Measurements from ENCODE around the gene WAS. TPM values are rescaled to one million over a fixed set of nuclear protein-coding genes. Genes with fewer than 3 reads are reported as not detected.

WAS gene
- total RNA-seq, 1 experiment from 2014 or later: 0.24 TPM

DNA sequence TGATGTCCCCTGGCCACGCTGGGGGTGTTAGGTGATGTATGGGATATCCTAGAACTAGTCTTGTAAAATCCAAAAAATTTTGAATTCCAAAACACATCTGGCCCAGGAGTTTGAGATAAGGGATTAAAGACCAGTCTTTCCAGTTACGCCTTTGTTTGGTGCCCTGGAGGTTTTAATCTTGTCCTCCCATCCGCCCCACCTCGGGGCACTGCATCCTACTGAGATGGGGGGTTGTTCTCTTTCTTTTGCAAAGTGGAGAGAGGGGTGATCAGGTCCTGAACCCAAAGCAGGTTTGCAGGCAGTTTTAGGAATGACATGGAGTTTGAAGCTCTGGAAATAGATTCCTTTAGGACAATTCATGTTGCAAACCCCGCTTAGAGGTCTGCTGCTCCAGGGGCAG lies 14.7 kb downstream of the WAS start:
- no peak overlapping the region for H4K5ac ChIP-seq (ENCODE audit: insufficient read length, low read depth, low read length)
- no peak overlapping the region for H3T11ph ChIP-seq (ENCODE audit: low read length)
- TF ChIP-seq, protein P1, sequence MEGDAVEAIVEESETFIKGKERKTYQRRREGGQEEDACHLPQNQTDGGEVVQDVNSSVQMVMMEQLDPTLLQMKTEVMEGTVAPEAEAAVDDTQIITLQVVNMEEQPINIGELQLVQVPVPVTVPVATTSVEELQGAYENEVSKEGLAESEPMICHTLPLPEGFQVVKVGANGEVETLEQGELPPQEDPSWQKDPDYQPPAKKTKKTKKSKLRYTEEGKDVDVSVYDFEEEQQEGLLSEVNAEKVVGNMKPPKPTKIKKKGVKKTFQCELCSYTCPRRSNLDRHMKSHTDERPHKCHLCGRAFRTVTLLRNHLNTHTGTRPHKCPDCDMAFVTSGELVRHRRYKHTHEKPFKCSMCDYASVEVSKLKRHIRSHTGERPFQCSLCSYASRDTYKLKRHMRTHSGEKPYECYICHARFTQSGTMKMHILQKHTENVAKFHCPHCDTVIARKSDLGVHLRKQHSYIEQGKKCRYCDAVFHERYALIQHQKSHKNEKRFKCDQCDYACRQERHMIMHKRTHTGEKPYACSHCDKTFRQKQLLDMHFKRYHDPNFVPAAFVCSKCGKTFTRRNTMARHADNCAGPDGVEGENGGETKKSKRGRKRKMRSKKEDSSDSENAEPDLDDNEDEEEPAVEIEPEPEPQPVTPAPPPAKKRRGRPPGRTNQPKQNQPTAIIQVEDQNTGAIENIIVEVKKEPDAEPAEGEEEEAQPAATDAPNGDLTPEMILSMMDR (conservative IDR thresholded peaks at IDR 0.05): no peak
- no peak overlapping the region for H3K56ac ChIP-seq (ENCODE audit: insufficient read length, low read depth, low read length)
- Mint-ChIP-seq H3K27me3 (ENCODE audit: low read depth) (peaks cover 16% of the 10 kb centered on the region), H3K36me3 (ENCODE audit: insufficient read depth in 1 of 3, low read depth in 3 of 3) (peaks cover 28 to 47% (median 35%) of the 10 kb centered on the region in 3 experiments), H3K4me3 (peak overlapping the region; percentile 79 to 91), H3K4me1 (peaks cover 26 to 32% of the 10 kb centered on the region in 2 experiments), H3K9me3 (peaks cover 74 to 80% of the 10 kb centered on the region in 2 experiments), H3K27ac (peak overlapping the region in 2 of 3 experiments; percentile 80 to 95; a peak in 4 of 7 replicates)
- no peaks in the 10 kb centered on the region for H3K79me2 ChIP-seq (ENCODE audit: insufficient read depth, low read length)
- H3K79me1 ChIP-seq (ENCODE audit: insufficient read depth, low read depth, low read length, poor library complexity, severe bottlenecking): no peaks in the 10 kb centered on the region
- no peak overlapping the region for H3K4ac ChIP-seq (ENCODE audit: low read depth, low read length)
- WGBS (ENCODE audit: extremely low coverage, insufficient read length, low lambda C conversion rate): no CpG with 5 or more reads among the region's 5 CpGs
- no peak overlapping the region for H3K27ac ChIP-seq (ENCODE audit: insufficient read length, low read depth, low read length)
- no peak overlapping the region for H3K14ac ChIP-seq (ENCODE audit: insufficient read depth, low read length)
- H4K8ac ChIP-seq (replicated peaks; ENCODE audit: insufficient read length, low read depth, low read length): no peak overlapping the region
- H2BK12ac ChIP-seq (ENCODE audit: insufficient read length, low read depth, low read length): no peak overlapping the region
- no peak overlapping the region for H2BK15ac ChIP-seq (ENCODE audit: low read depth, low read length)
- H3K18ac ChIP-seq (ENCODE audit: insufficient read length, low read depth, low read length): no peak overlapping the region
- no peak overlapping the region for H2BK20ac ChIP-seq (ENCODE audit: low read depth, low read length, poor library complexity, severe bottlenecking)
- no peak overlapping the region for H2BK120ac ChIP-seq (ENCODE audit: low read depth, low read length, poor library complexity, severe bottlenecking)
- no peak overlapping the region for H3K23ac ChIP-seq (ENCODE audit: insufficient read length, low read depth, low read length)
- no peaks in the 10 kb centered on the region for H3K23me2 ChIP-seq (ENCODE audit: insufficient read length, low read depth, low read length, poor library complexity, severe bottlenecking)
- no peak overlapping the region for H3K4me2 ChIP-seq (ENCODE audit: insufficient read depth, insufficient read length, low read length)
- H4K91ac ChIP-seq (ENCODE audit: insufficient read length, low read depth, low read length): no peak overlapping the region
- H3K4me1 ChIP-seq (ENCODE audit: insufficient read depth, low read length): no peaks in the 10 kb centered on the region
- H4K20me1 ChIP-seq (ENCODE audit: control insufficient read depth, insufficient read depth, insufficient read length): no peaks in the 10 kb centered on the region
- H2AK5ac ChIP-seq (ENCODE audit: insufficient read length, low read length): no peak overlapping the region
- peaks cover 36% of the 10 kb centered on the region for H3K9me3 ChIP-seq (ENCODE audit: control insufficient read depth, low read depth, low read length)
- no peak overlapping the region for H3K9ac ChIP-seq (ENCODE audit: extremely low read depth, insufficient read length, low read length)
- DNase-seq: no peak
- H2BK5ac ChIP-seq (ENCODE audit: insufficient read length, low read length): no peak overlapping the region
- H2AFZ ChIP-seq (ENCODE audit: low read length): no peak overlapping the region
- H3K27me3 ChIP-seq (ENCODE audit: insufficient read depth, low read length): no peaks in the 10 kb centered on the region
